ENCODE data around the gene NTN1. TPM values are rescaled to one million over a fixed set of nuclear protein-coding genes. Genes with fewer than 3 reads are reported as not detected.

Gene NTN1
- total RNA-seq, 1 experiment from 2014 or later, result 0.94 TPM

DNA sequence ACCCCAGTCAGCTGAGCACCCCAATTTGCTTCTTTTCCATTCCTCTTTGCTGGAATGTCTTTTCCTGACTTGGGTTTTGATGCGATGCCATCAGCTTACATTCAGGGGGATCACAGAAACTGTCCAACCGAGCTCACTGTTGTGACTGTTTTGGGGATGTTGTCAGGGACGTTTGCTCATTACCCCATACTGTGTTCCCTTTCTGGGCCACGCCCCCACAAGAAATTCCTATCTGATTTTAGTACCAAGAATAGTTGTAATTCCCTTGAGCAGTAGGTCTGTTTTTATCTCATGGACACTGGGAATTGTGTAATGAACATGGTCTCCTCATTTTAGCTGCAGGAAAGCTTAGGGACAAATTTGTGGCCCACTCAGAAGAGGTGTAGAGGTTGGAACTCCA, 2.6 kb upstream of the NTN1 start:
- no peak overlapping the region for H3K4me3 Mint-ChIP-seq (ENCODE audit: low read depth, unreplicated experiment)
- H3K36me3 Mint-ChIP-seq (ENCODE audit: insufficient read depth, unreplicated experiment), result peaks cover 5% of the 10 kb centered on the region
- H3K4me1 Mint-ChIP-seq (ENCODE audit: low read depth, unreplicated experiment), result no peaks in the 10 kb centered on the region
- intact Hi-C loops (cut with micrococcal nuclease; ENCODE audit: unreplicated experiment), result no loop called here
- no peak for DNase-seq
- CTCF ChIA-PET, result interaction anchor here (0.6 kb wide), 1 partner anchor 710 kb away, joined by 3 read pairs; no protein-coding TSS in a partner anchor
- no peaks in the 10 kb centered on the region for H3K9me3 Mint-ChIP-seq (ENCODE audit: low read depth, unreplicated experiment)
- no peak overlapping the region for H3K27ac Mint-ChIP-seq (ENCODE audit: unreplicated experiment)
- peaks cover 29% of the 10 kb centered on the region for H3K27me3 Mint-ChIP-seq (ENCODE audit: unreplicated experiment)
- TF ChIP-seq CTCF (IDR thresholded peaks at IDR 0.05; ENCODE audit: unreplicated experiment), result no peak
- BruUV-seq (replicated peaks), result no TSS peak

GRCh38 chr17:9020096-9020823, 1.1 kb upstream of the NTN1 start:
- Mint-ChIP-seq H3K36me3 (ENCODE audit: insufficient read depth, unreplicated experiment) (peaks cover 5% of the 10 kb centered on the region), H3K4me3 (ENCODE audit: low read depth, unreplicated experiment) (peak overlapping the region; percentile 61), H3K27me3 (ENCODE audit: unreplicated experiment) (peaks cover 39% of the 10 kb centered on the region), H3K9me3 (ENCODE audit: low read depth, unreplicated experiment) (no peaks in the 10 kb centered on the region), H3K4me1 (ENCODE audit: low read depth, unreplicated experiment) (no peaks in the 10 kb centered on the region), H3K27ac (ENCODE audit: unreplicated experiment) (no peak overlapping the region)
- BruUV-seq (replicated peaks), result no TSS peak
- DNase-seq, result no peak
- CTCF ChIA-PET, result no interaction called here
- no peak for TF ChIP-seq CTCF (IDR thresholded peaks at IDR 0.05; ENCODE audit: unreplicated experiment)
- intact Hi-C loops (cut with micrococcal nuclease; ENCODE audit: unreplicated experiment), result no loop called here

GRCh38 chr17:9020824-9021157, 519 bp upstream of the NTN1 start:
- CTCF ChIA-PET, result no interaction called here
- Mint-ChIP-seq H3K9me3 (ENCODE audit: low read depth, unreplicated experiment) (no peaks in the 10 kb centered on the region), H3K4me1 (ENCODE audit: low read depth, unreplicated experiment) (no peaks in the 10 kb centered on the region), H3K36me3 (ENCODE audit: insufficient read depth, unreplicated experiment) (peaks cover 5% of the 10 kb centered on the region), H3K27ac (ENCODE audit: unreplicated experiment) (no peak overlapping the region), H3K27me3 (ENCODE audit: unreplicated experiment) (peaks cover 40% of the 10 kb centered on the region), H3K4me3 (ENCODE audit: low read depth, unreplicated experiment) (peak overlapping the region; percentile 61)
- no TSS peak for BruUV-seq (replicated peaks)
- TF ChIP-seq CTCF (IDR thresholded peaks at IDR 0.05; ENCODE audit: unreplicated experiment), result no peak
- intact Hi-C loops (cut with micrococcal nuclease; ENCODE audit: unreplicated experiment), result no loop called here
- no peak for DNase-seq

- Mint-ChIP-seq H3K27me3 (ENCODE audit: unreplicated experiment) (peaks cover 40% of the 10 kb centered on the region), H3K27ac (ENCODE audit: unreplicated experiment) (no peak overlapping the region), H3K4me3 (ENCODE audit: low read depth, unreplicated experiment) (peak overlapping the region; percentile 73), H3K9me3 (ENCODE audit: low read depth, unreplicated experiment) (no peaks in the 10 kb centered on the region), H3K4me1 (ENCODE audit: low read depth, unreplicated experiment) (no peaks in the 10 kb centered on the region), H3K36me3 (ENCODE audit: insufficient read depth, unreplicated experiment) (peaks cover 5% of the 10 kb centered on the region)
- BruUV-seq (replicated peaks), result no TSS peak
- CTCF ChIA-PET, result no interaction called here
- TF ChIP-seq CTCF (IDR thresholded peaks at IDR 0.05; ENCODE audit: unreplicated experiment), result no peak
- intact Hi-C loops (cut with micrococcal nuclease; ENCODE audit: unreplicated experiment), result no loop called here
- no peak for DNase-seq
These were observed 772 bp downstream of the NTN1 start for GRCh38 chr17:9021992-9022572.

Measured in Calu3 (cell line).